Activated naive CD4-positive, alpha-beta T cell treated with anti-CD3 and anti-CD28 coated beads for 36 hours (primary cell): Measurements from ENCODE around the gene COQ3. TPM values are rescaled to one million over a fixed set of nuclear protein-coding genes. Genes with fewer than 3 reads are reported as not detected.

Experiments used
- CTCF ChIA-PET: fragments of 350-600 bp; sonication (Branson Sonifier 250); formaldehyde crosslinking; loops from one replicate; lab custom pipeline; 2021; ENCODE audit warnings: antibody characterized with exemption; lab: Charles Lee
- DNase-seq: peaks from one replicate; pipeline ENCODE4 v3.0.0-alpha.2; 2020
- H3K27ac Mint-ChIP-seq: one replicate; pipeline ENCODE4 v1.8.0; 2021; ENCODE audit warnings: mild to moderate bottlenecking, mixed read lengths
- H3K27me3 Mint-ChIP-seq: one replicate; pipeline ENCODE4 v1.8.0; 2021; ENCODE audit warnings: low read depth, mixed read lengths
- H3K36me3 Mint-ChIP-seq: one replicate; pipeline ENCODE4 v1.8.0; 2021; ENCODE audit warnings: low read depth, mixed read lengths
- H3K4me1 Mint-ChIP-seq: one replicate; pipeline ENCODE4 v1.8.0; 2021; ENCODE audit warnings: low read depth, mixed read lengths
- H3K4me3 Mint-ChIP-seq: one replicate; pipeline ENCODE4 v1.8.0; 2021; ENCODE audit warnings: mild to moderate bottlenecking, moderate library complexity, mixed read lengths
- H3K9me3 Mint-ChIP-seq: one replicate; pipeline ENCODE4 v1.8.0; 2021; ENCODE audit warnings: mixed read lengths
- intact Hi-C: fragments of 100-400 bp; cut with micrococcal nuclease; formaldehyde crosslinking; loops from one replicate; pipeline ENCODE4 v1.15.1; 2023
- total RNA-seq, 2 experiments: library from RNA; stranded (reverse); gene quantifications; one replicate each; pipeline ENCODE4 v1.2.3, GENCODE V29; 2021

COQ3 gene
- total RNA-seq, 2 experiments from 2014 or later, result 17.4 to 17.7 TPM

- Mint-ChIP-seq H3K4me3 (no peak overlapping the region), H3K9me3 (no peaks in the 10 kb centered on the region), H3K36me3 (peaks cover 12% of the 10 kb centered on the region), H3K4me1 (peaks cover 60% of the 10 kb centered on the region), H3K27ac (peak overlapping the region; percentile 36), H3K27me3 (no peaks in the 10 kb centered on the region)
- CTCF ChIA-PET, result interaction anchor here (1.0 to 1.5 kb wide), 2 partner anchors 7 to 9 kb away, joined by 4 read pairs; no protein-coding TSS in a partner anchor
- intact Hi-C loops, result no loop called here
- no peak for DNase-seq
These were observed 23.1 kb upstream of the COQ3 start for GRCh38 chr6:99416892-99417767.

DNA sequence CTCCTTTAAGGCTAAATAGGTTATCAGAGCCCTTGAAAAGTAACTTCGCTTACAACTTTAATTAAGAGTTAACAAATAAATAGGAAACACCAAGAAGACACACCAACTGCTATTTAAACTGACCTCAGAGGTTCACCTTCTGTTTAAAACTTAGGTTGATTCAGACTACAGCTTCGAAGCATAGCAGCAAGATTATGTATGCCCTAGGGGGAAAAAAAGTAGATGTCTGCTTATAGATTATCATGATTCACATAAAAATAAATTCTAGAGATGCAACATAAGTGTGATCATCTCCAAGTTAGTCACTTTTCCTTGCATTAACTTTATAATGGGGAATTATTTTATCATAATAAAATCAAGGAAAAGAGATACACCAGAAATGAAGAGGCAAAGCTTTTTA lies 22.2 kb upstream of the COQ3 start:
- Mint-ChIP-seq H3K27me3 (no peaks in the 10 kb centered on the region), H3K9me3 (no peaks in the 10 kb centered on the region), H3K4me3 (no peak overlapping the region), H3K4me1 (peaks cover 55% of the 10 kb centered on the region), H3K27ac (no peak overlapping the region), H3K36me3 (peaks cover 10% of the 10 kb centered on the region)
- CTCF ChIA-PET, result interaction anchor here (1.5 kb wide), 1 partner anchor 8 kb away, joined by 4 read pairs; no protein-coding TSS in a partner anchor
- intact Hi-C loops, result no loop called here
- no peak for DNase-seq

DNA sequence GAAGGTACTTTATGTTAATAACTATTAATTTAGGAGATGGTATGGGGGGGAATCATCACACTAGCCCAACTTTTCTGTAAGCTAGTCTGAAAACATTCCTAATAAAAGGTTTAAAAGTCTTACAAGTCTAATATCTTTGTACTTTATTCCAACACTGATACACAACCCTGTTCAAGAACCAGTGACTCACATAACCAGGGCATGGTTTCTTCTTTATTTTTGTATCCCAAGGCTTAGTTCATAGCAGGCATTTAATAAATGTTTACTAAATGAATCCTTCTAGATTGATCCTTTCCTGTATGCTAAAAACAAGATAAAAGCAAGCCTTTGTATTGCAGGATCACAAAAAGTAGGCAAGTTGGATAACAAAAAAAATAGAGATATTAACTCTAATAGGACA lies 21.5 kb upstream of the COQ3 start:
- H3K36me3 Mint-ChIP-seq, result peaks cover 12% of the 10 kb centered on the region
- no peak overlapping the region for H3K27ac Mint-ChIP-seq
- intact Hi-C loops, result loop anchor here (2.0 kb wide), 1 partner anchor 17 kb away; no protein-coding TSS in a partner anchor
- no peaks in the 10 kb centered on the region for H3K9me3 Mint-ChIP-seq
- DNase-seq, result no peak
- peaks cover 54% of the 10 kb centered on the region for H3K4me1 Mint-ChIP-seq
- H3K4me3 Mint-ChIP-seq, result no peak overlapping the region
- CTCF ChIA-PET, result interaction anchor here (2.3 kb wide), 1 partner anchor 10 kb away, joined by 8 read pairs; the partner anchor contains the start of gene PNISR
- no peaks in the 10 kb centered on the region for H3K27me3 Mint-ChIP-seq

GRCh38 chr6:99412065-99412464 lies 18.1 kb upstream of the COQ3 start:
- H3K9me3 Mint-ChIP-seq, result no peaks in the 10 kb centered on the region
- H3K27ac Mint-ChIP-seq, result peak overlapping the region; percentile 56
- intact Hi-C loops, result no loop called here
- no peaks in the 10 kb centered on the region for H3K27me3 Mint-ChIP-seq
- peaks cover 34% of the 10 kb centered on the region for H3K4me1 Mint-ChIP-seq
- H3K36me3 Mint-ChIP-seq, result peaks cover 21% of the 10 kb centered on the region
- DNase-seq, result no peak
- CTCF ChIA-PET, result no interaction called here
- H3K4me3 Mint-ChIP-seq, result no peak overlapping the region

DNA sequence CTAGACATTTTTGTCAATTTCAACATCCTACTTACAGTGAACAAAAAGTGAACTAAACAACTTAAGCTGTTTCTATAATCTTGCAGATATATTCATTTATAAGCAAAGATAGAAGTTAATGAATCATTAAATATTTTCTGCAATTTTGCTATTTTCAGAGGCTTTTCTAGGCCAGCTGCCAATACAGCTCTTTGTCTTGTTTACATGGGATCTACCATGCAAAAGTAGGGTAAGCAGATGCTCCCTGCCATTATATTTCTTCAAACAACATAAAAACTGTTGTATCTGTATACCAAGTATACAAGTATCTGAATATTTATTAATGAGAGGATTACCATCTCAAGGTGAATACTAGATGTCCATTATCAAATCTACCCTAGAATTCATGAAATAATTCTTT lies 15.7 kb upstream of the COQ3 start:
- CTCF ChIA-PET, result interaction anchor here (0.7 to 1.2 kb wide), 2 partner anchors 8 to 16 kb away, joined by 3 to 4 read pairs; no protein-coding TSS in a partner anchor
- Mint-ChIP-seq H3K4me3 (no peak overlapping the region), H3K4me1 (peaks cover 22% of the 10 kb centered on the region), H3K27me3 (no peaks in the 10 kb centered on the region), H3K27ac (no peak overlapping the region), H3K36me3 (peaks cover 30% of the 10 kb centered on the region), H3K9me3 (no peaks in the 10 kb centered on the region)
- intact Hi-C loops, result no loop called here
- no peak for DNase-seq

GRCh38 chr6:99407076-99407475 lies 13.1 kb upstream of the COQ3 start:
- Mint-ChIP-seq H3K4me3 (no peak overlapping the region), H3K27ac (no peak overlapping the region), H3K27me3 (no peaks in the 10 kb centered on the region), H3K4me1 (peaks cover 9% of the 10 kb centered on the region), H3K36me3 (peaks cover 33% of the 10 kb centered on the region), H3K9me3 (no peaks in the 10 kb centered on the region)
- CTCF ChIA-PET, result no interaction called here
- intact Hi-C loops, result no loop called here
- DNase-seq, result no peak

DNA sequence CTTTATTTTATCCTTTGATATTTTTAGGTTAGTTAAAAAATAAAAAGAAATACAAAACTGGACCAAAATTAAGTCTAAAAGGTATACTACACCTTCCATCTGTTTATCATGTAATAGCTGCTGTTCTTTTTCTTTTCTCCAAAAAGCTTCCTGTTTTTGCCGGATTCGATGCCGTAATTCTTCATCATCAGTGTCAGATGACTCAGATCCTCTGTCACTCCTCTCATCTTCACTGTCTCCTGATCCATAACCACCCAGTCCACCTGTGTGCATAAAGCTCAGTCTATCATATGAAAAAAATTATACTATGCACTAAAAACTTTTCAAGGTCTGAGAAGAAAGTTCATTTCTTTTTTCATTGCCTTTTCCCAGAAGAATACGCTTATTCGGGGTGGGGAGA lies 8.5 kb upstream of the COQ3 start:
- Mint-ChIP-seq H3K36me3 (peaks cover 31% of the 10 kb centered on the region), H3K9me3 (no peaks in the 10 kb centered on the region), H3K4me1 (no peaks in the 10 kb centered on the region), H3K27me3 (no peaks in the 10 kb centered on the region), H3K4me3 (no peak overlapping the region), H3K27ac (no peak overlapping the region)
- DNase-seq, result no peak
- CTCF ChIA-PET, result interaction anchor here (0.6 kb wide), 1 partner anchor 107 kb away, joined by 4 read pairs; no protein-coding TSS in a partner anchor
- intact Hi-C loops, result no loop called here

DNA sequence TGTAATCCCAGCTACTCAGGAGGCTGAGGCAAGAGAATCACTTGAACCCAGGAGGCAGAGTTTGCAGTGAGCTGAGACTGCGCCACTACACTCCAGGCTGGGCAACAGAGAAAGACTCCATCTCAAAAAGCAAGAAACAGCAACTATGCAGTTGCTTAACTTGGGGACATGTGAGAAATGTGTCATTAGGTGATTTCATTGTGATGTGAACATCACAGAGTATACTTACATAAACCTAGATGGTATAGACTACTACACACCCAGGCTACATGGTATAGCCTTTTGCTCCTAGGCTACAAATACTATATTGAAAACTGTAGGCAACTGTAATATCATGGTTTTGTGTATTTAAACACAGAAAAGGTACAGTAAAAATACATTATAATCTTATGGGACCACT lies 3.3 kb upstream of the COQ3 start:
- intact Hi-C loops, result no loop called here
- H3K27ac Mint-ChIP-seq, result no peak overlapping the region
- CTCF ChIA-PET, result no interaction called here
- H3K4me3 Mint-ChIP-seq, result no peak overlapping the region
- H3K36me3 Mint-ChIP-seq, result peaks cover 16% of the 10 kb centered on the region
- no peak for DNase-seq
- no peaks in the 10 kb centered on the region for H3K27me3 Mint-ChIP-seq
- no peaks in the 10 kb centered on the region for H3K9me3 Mint-ChIP-seq
- H3K4me1 Mint-ChIP-seq, result peaks cover 11% of the 10 kb centered on the region

DNA sequence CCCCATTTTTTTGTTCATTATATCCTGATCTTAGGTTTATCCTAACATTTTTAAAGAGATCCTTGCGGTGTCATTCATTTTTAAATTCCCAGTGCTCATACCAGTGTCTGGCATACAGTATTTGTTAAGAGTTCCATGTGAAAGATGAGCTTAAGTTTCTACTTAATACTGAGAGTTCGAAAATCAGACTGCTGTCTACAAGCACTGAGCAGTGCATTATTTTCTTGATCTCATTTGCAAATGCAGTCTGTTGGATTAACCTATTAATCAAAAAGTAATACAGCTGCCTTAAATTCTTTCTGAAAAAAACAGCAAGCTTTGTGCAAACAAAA lies 663 bp downstream of the COQ3 start:
- intact Hi-C loops, result loop anchor here (1.0 kb wide), 1 partner anchor 63 kb away; no protein-coding TSS in a partner anchor
- CTCF ChIA-PET, result interaction anchor here (0.7 to 1.6 kb wide), 5 partner anchors 33 to 63 kb away, joined by 3 to 10 read pairs (median 3); no protein-coding TSS in a partner anchor
- H3K27ac Mint-ChIP-seq, result peak overlapping the region; percentile 91
- H3K36me3 Mint-ChIP-seq, result peaks cover 2% of the 10 kb centered on the region
- H3K4me1 Mint-ChIP-seq, result peaks cover 13% of the 10 kb centered on the region
- no peak for DNase-seq
- peak overlapping the region; percentile 91 for H3K4me3 Mint-ChIP-seq
- no peaks in the 10 kb centered on the region for H3K27me3 Mint-ChIP-seq
- no peaks in the 10 kb centered on the region for H3K9me3 Mint-ChIP-seq

- intact Hi-C loops, result no loop called here
- no peak for DNase-seq
- Mint-ChIP-seq H3K9me3 (no peaks in the 10 kb centered on the region), H3K36me3 (no peaks in the 10 kb centered on the region), H3K4me3 (no peak overlapping the region), H3K4me1 (peaks cover 16% of the 10 kb centered on the region), H3K27me3 (no peaks in the 10 kb centered on the region), H3K27ac (no peak overlapping the region)
- CTCF ChIA-PET, result no interaction called here
These were observed 3.1 kb downstream of the COQ3 start for GRCh38 chr6:99390896-99391295.

DNA sequence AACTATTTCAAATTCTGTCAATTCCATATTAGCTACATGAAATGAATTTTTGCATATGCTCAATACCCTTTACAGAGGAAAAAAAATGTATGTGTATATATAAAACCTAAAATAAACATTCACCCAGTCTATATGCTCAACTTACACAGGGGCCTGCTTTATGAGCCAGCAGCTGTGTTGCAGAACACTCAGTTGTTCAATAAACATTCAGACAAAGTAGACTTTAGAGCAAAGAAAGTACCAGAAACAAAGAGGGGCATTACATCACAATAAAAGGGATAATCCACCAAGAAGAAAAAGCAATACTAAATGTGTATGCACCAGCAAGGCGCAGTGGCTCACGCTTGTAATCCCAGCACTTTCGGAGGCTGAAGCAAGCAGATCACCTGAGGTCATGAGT lies 9.5 kb downstream of the COQ3 start:
- no peaks in the 10 kb centered on the region for H3K9me3 Mint-ChIP-seq
- no peak overlapping the region for H3K27ac Mint-ChIP-seq
- H3K36me3 Mint-ChIP-seq, result peaks cover 6% of the 10 kb centered on the region
- H3K27me3 Mint-ChIP-seq, result no peaks in the 10 kb centered on the region
- no peak overlapping the region for H3K4me3 Mint-ChIP-seq
- CTCF ChIA-PET, result no interaction called here
- peaks cover 5% of the 10 kb centered on the region for H3K4me1 Mint-ChIP-seq
- no peak for DNase-seq
- intact Hi-C loops, result no loop called here

DNA sequence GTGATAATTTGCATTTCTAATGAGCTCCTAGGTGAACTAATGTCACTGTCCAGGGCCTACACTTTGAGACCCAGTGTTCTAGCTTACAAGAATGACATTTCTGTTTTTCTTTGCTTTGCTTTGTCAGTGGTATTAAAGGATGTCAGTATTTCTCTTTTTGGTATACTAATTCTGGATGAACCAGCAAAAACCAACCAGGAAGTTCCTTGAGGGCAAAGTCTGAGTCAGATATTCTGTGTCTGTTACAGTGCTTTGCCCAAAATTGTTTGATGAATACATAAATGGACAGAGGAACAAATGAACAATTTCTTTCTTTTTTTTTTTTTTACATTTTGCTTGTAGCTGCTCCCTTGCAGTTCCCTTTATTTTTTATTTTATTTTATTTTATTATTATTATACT lies 15.4 kb downstream of the COQ3 start:
- peaks cover 13% of the 10 kb centered on the region for H3K36me3 Mint-ChIP-seq
- H3K4me1 Mint-ChIP-seq, result no peaks in the 10 kb centered on the region
- CTCF ChIA-PET, result interaction anchor here (1.5 to 1.8 kb wide), 2 partner anchors 48 to 94 kb away, joined by 3 to 4 read pairs; no protein-coding TSS in a partner anchor
- no peak for DNase-seq
- no peaks in the 10 kb centered on the region for H3K27me3 Mint-ChIP-seq
- no peaks in the 10 kb centered on the region for H3K9me3 Mint-ChIP-seq
- no peak overlapping the region for H3K27ac Mint-ChIP-seq
- no peak overlapping the region for H3K4me3 Mint-ChIP-seq
- intact Hi-C loops, result no loop called here
